Upper lobe of left lung (tissue), 6 donors: Measurements from ENCODE around the gene SLC25A20. TPM values are rescaled to one million over a fixed set of nuclear protein-coding genes. Genes with fewer than 3 reads are reported as not detected.

Experiments
- ATAC-seq, 2 donors: fragments of 200-7000 bp; cut with Tn5 transposase; one replicate each; pipeline ENCODE4 v1.9.1; 2022; ENCODE audit warnings: mild to moderate bottlenecking in 2 of 2, moderate library complexity in 2 of 2; ENCODE audit not compliant: low FRiP score in 2 of 2
- DNase-seq, 2 donors: peaks; one replicate each; pipeline ENCODE4 v3.0.0-alpha.2; 2019 to 2020
- H3K27ac ChIP-seq, 4 donors: fragments of 200-600 bp; sonication (generic); one replicate each; pipeline ENCODE4 v1.5.1; 2016 to 2019
- H3K27me3 ChIP-seq, 4 donors: fragments of 200-600 bp; sonication (generic); one replicate each; pipeline ENCODE4 v1.5.1; 2017 to 2019
- H3K36me3 ChIP-seq, 4 donors: fragments of 200-600 bp; sonication (generic); one replicate each; pipeline ENCODE4 v1.5.1; 2016 to 2019
- H3K4me1 ChIP-seq, 4 donors: fragments of 200-600 bp; sonication (generic); one replicate each; pipeline ENCODE4 v1.5.1; 2018 to 2019
- H3K4me3 ChIP-seq, 4 donors: fragments of 200-600 bp; sonication (generic); one replicate each; pipeline ENCODE4 v1.5.1; 2017 to 2019; ENCODE audit warnings: mild to moderate bottlenecking in 2 of 4, moderate library complexity in 1 of 4
- H3K9me3 ChIP-seq, 4 donors: fragments of 200-600 bp; sonication (generic); one replicate each; pipeline ENCODE4 v1.5.1; 2018 to 2019
- CTCF ChIP-seq, 6 experiments: fragments of 450-650 bp in 4 of 6; fragments of 200-600 bp in 2 of 6; sonication (generic) in 2 of 6; IDR thresholded peaks; one replicate each; pipeline ENCODE4 v1.5.1; 2016 to 2019; ENCODE audit warnings: antibody characterized with exemption in 6 of 6
- EP300 ChIP-seq, 4 donors: sonication (generic); formaldehyde crosslinking; IDR thresholded peaks; one replicate each; pipeline ENCODE4 v1.5.1; 2017; ENCODE audit warnings: antibody characterized with exemption in 4 of 4, control low read depth in 2 of 4
- POLR2A ChIP-seq, 4 donors: fragments of 450-650 bp; IDR thresholded peaks; one replicate each; pipeline ENCODE4 v1.5.1; 2016 to 2017; ENCODE audit warnings: antibody characterized with exemption in 4 of 4, mild to moderate bottlenecking in 2 of 4
- POLR2AphosphoS5 ChIP-seq, 2 donors: sonication (generic); formaldehyde crosslinking; IDR thresholded peaks; one replicate each; pipeline ENCODE4 v1.5.1; 2017; ENCODE audit warnings: antibody characterized with exemption in 2 of 2
- WGBS, 2 donors: methylation state at CpG; one replicate each; pipeline ENCODE4 v1.1.5; 2017 to 2018; 5-methylcytosine and 5-hydroxymethylcytosine counted together
- total RNA-seq, 6 donors: library from RNA; depleted of rRNA in 4 of 6; stranded (reverse); fragments of >200 nt in 4 of 6; gene quantifications; one replicate each; pipeline versions ENCODE4 v1.1.0 to v1.2.1, GENCODE V29; 2016 to 2021
- donor health status: DM: no; HTN: no; CAD: no; lungs with moderate emphysema.
- donor health status: DM: no; HTN: yes; CAD: no; lungs with severe emphysema.

Gene SLC25A20
- total RNA-seq: 10 to 100 TPM; 15.1 to 32.7 (median 19.2) TPM

GRCh38 chr3:48898383-48899234, at the start of gene SLC25A20:
Gene SLC25A20 (minus strand): TSS chr3:48898882. CDS start chr3:48898794, 88 bp downstream.
- ATAC-seq: peak; percentile 98 to 99
- H3K4me3 ChIP-seq: peak within 1 kb of the TSS; percentile 59 to 83 (median 74)
- no peaks in the 10 kb centered on the region for H3K27me3 ChIP-seq

GRCh38 chr3:48945891-48946549, 47.3 kb upstream of the SLC25A20 start:
- TF ChIP-seq EP300 (IDR thresholded peaks at IDR 0.05) (no peak), CTCF (IDR thresholded peaks at IDR 0.05) (no peak), POLR2AphosphoS5 (IDR thresholded peaks at IDR 0.05) (no peak), POLR2A (IDR thresholded peaks at IDR 0.05) (no peak)
- Histone ChIP-seq H3K27me3 (no peaks in the 10 kb centered on the region), H3K27ac (no peak overlapping the region), H3K4me1 (peaks cover 0 to 9% (median 0%) of the 10 kb centered on the region in 4 donors), H3K4me3 (no peak overlapping the region), H3K9me3 (no peaks in the 10 kb centered on the region), H3K36me3 (peaks cover 0 to 19% (median 3%) of the 10 kb centered on the region in 4 donors)
- ATAC-seq: no peak
- WGBS, 2 donors: 81% methylated on average over 4 of the region's 4 CpGs
- DNase-seq: no peak

More at GRCh38 chr3:48898383-48899234, at the start of gene SLC25A20:
- Histone ChIP-seq H3K36me3 (no peaks in the 10 kb centered on the region), H3K4me1 (peaks cover 12 to 24% (median 17%) of the 10 kb centered on the region in 4 donors), H3K27ac (peak within 1 kb of the TSS; percentile 75 to 88 (median 86)), H3K9me3 (no peaks in the 10 kb centered on the region)
- 3 to 5% methylated on average over 22 to 50 of the region's 54 CpGs for whole genome bisulfite sequencing, 2 donors
- DNase-seq: peak; percentile 95 to 98
- TF ChIP-seq CTCF (IDR thresholded peaks at IDR 0.05) (peak in 1 of 6 experiments; percentile 3), POLR2AphosphoS5 (IDR thresholded peaks at IDR 0.05) (peak; percentile 80 to 81), POLR2A (IDR thresholded peaks at IDR 0.05) (peak in 1 of 4 donors; percentile 51), EP300 (IDR thresholded peaks at IDR 0.05) (peak in 1 of 4 donors; percentile 30)

GRCh38 chr3:48945432-48945831, 46.8 kb upstream of the SLC25A20 start:
- 83 to 84% methylated on average over 2 of the region's 2 CpGs for WGBS, 2 donors
- ATAC-seq: no peak
- peaks cover 0 to 9% (median 0%) of the 10 kb centered on the region in 4 donors for H3K4me1 ChIP-seq
- TF ChIP-seq POLR2A (IDR thresholded peaks at IDR 0.05): no peak
- peaks cover 0 to 19% (median 3%) of the 10 kb centered on the region in 4 donors for H3K36me3 ChIP-seq
- DNase-seq: no peak
- no peak overlapping the region for H3K27ac ChIP-seq
- no peaks in the 10 kb centered on the region for H3K9me3 ChIP-seq
- H3K27me3 ChIP-seq: no peaks in the 10 kb centered on the region
- H3K4me3 ChIP-seq: no peak overlapping the region

- Histone ChIP-seq H3K9me3 (no peaks in the 10 kb centered on the region), H3K4me3 (no peak overlapping the region), H3K27ac (no peak overlapping the region), H3K4me1 (peaks cover 0 to 10% (median 2%) of the 10 kb centered on the region in 4 donors), H3K27me3 (no peaks in the 10 kb centered on the region), H3K36me3 (peaks cover 0 to 30% (median 4%) of the 10 kb centered on the region in 4 donors)
- 82 to 92% methylated on average over 3 of the region's 3 CpGs for whole genome bisulfite sequencing, 2 donors
- no peak for ATAC-seq
- no peak for TF ChIP-seq POLR2A (IDR thresholded peaks at IDR 0.05)
- no peak for TF ChIP-seq CTCF (IDR thresholded peaks at IDR 0.05)
- no peak for TF ChIP-seq EP300 (IDR thresholded peaks at IDR 0.05)
- no peak for TF ChIP-seq POLR2AphosphoS5 (IDR thresholded peaks at IDR 0.05)
- no peak for DNase-seq
Observed at GRCh38 chr3:48938689-48939088, 40.0 kb upstream of the SLC25A20 start.

- TF ChIP-seq CTCF (IDR thresholded peaks at IDR 0.05) (no peak), POLR2A (IDR thresholded peaks at IDR 0.05) (no peak), POLR2AphosphoS5 (IDR thresholded peaks at IDR 0.05) (no peak), EP300 (IDR thresholded peaks at IDR 0.05) (no peak)
- no peaks in the 10 kb centered on the region for H3K9me3 ChIP-seq
- peaks cover 0 to 30% (median 6%) of the 10 kb centered on the region in 4 donors for H3K36me3 ChIP-seq
- H3K27ac ChIP-seq: peak overlapping the region in 1 of 4 donors; percentile 34
- ATAC-seq (no peak), DNase-seq (no peak)
- no peaks in the 10 kb centered on the region for H3K27me3 ChIP-seq
- H3K4me3 ChIP-seq: no peak overlapping the region
- H3K4me1 ChIP-seq: peaks cover 0 to 10% (median 2%) of the 10 kb centered on the region in 4 donors
Observed at GRCh38 chr3:48938156-48938555, 39.5 kb upstream of the SLC25A20 start.
